Activated CD4-positive, alpha-beta T cell treated with anti-CD3 and anti-CD28 coated beads, Interleukin-2, amount 50 U/mL, for 4 hours (primary cell): Measurements from ENCODE around the gene PFAS.

Experiments used
- DNase-seq, 2 experiments: peaks; one replicate each; pipeline ENCODE4 v3.0.0-alpha.2; 2020

Gene PFAS

GRCh38 chr17:8267480-8268147, 18.5 kb downstream of the PFAS start:
- DNase-seq, result no peak

- no peak for DNase-seq
These were observed 19.6 kb downstream of the PFAS start for GRCh38 chr17:8268550-8269298.

- no peak for DNase-seq
These were observed 23.3 kb downstream of the PFAS start for GRCh38 chr17:8272421-8272820.

GRCh38 chr17:8273884-8274444, 24.9 kb downstream of the PFAS start:
- DNase-seq, result no peak

- no peak for DNase-seq
These were observed 25.7 kb downstream of the PFAS start for GRCh38 chr17:8274816-8275215.

- no peak for DNase-seq
These were observed 26.6 kb downstream of the PFAS start for GRCh38 chr17:8275421-8276290.

- no peak for DNase-seq
These were observed 28.2 kb downstream of the PFAS start for GRCh38 chr17:8277317-8277716.

- no peak for DNase-seq
These were observed 33.3 kb downstream of the PFAS start for GRCh38 chr17:8282345-8282744.

- DNase-seq, result no peak
These were observed 34.3 kb downstream of the PFAS start for GRCh38 chr17:8283356-8283755.

GRCh38 chr17:8284126-8284525, 35.0 kb downstream of the PFAS start:
- no peak for DNase-seq

- no peak for DNase-seq
These were observed 36.4 kb downstream of the PFAS start for GRCh38 chr17:8285270-8286181.

- no peak for DNase-seq
These were observed 38.7 kb downstream of the PFAS start for GRCh38 chr17:8287651-8288335.

- DNase-seq, result peak; percentile 72 to 73
These were observed 39.4 kb downstream of the PFAS start, which contains the start of gene RANGRF for GRCh38 chr17:8288336-8289102. RANGRF (plus strand) TSS chr17:8288670; CDS start chr17:8288789, 119 bp downstream.

GRCh38 chr17:8289103-8289397, 40.0 kb downstream of the PFAS start:
- DNase-seq, result no peak

GRCh38 chr17:8290043-8290442, 41.0 kb downstream of the PFAS start:
- no peak for DNase-seq

- no peak for DNase-seq
These were observed 43.7 kb downstream of the PFAS start for GRCh38 chr17:8292639-8293395.

GRCh38 chr17:8294361-8294760, 45.3 kb downstream of the PFAS start:
- DNase-seq, result no peak

GRCh38 chr17:8294814-8295316, 45.8 kb downstream of the PFAS start:
- DNase-seq, result no peak

GRCh38 chr17:8300226-8300625, 51.1 kb downstream of the PFAS start:
- no peak for DNase-seq
